ENCODE measurements around the gene SETD2. TPM values are rescaled to one million over a fixed set of nuclear protein-coding genes. Genes with fewer than 3 reads are reported as not detected.
"Not testable (repeated sequence)": the region's sequence is repeated elsewhere in the genome, so short reads cannot be mapped to it uniquely, and the experiment has no call there.

The SETD2 gene
- total RNA-seq, 1 experiment from 2014 or later, result 47.6 TPM

DNA sequence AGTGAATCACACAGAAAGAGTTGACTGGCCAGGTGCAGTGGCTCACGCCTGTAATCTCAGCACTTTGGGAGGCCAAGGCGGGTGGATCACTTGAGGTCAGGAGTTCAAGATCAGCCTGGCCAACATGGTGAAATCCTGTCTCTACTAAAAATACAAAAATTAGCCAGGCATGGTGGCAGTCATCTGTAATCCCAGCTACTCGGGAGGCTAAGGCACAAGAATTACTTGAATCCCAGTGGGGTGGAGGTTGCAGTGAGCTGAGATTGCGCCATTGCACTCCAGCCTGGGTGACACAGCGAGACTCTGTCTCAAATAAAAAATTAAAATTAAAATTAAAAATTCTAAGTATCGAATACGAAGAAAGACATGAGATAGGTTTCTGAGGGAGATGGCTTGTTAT, 23.4 kb downstream of the SETD2 start:
- H3K4me1 Mint-ChIP-seq (ENCODE audit: low read depth, unreplicated experiment), result peaks cover 15% of the 10 kb centered on the region
- peaks cover 24% of the 10 kb centered on the region for H3K4me1 ChIP-seq
- H3K27ac Mint-ChIP-seq (ENCODE audit: unreplicated experiment); H3K27me3 Mint-ChIP-seq (ENCODE audit: insufficient read depth, unreplicated experiment); H3K9me3 ChIP-seq; POLR2A ChIA-PET; intact Hi-C loops (cut with micrococcal nuclease; ENCODE audit: unreplicated experiment); H3K4me3 Mint-ChIP-seq (ENCODE audit: unreplicated experiment); H3K9me3 Mint-ChIP-seq (ENCODE audit: unreplicated experiment); H3K36me3 ChIP-seq (ENCODE audit: control insufficient read depth, insufficient read depth, low read length); H3K36me3 Mint-ChIP-seq (ENCODE audit: insufficient read depth, unreplicated experiment); CTCF ChIA-PET; H3K4me3 ChIP-seq (ENCODE audit: low read depth, low read length); DNase-seq; H3K27me3 ChIP-seq (replicated peaks; ENCODE audit: control insufficient read depth, insufficient read depth, low read length); BruUV-seq (replicated peaks): not testable (repeated sequence)

DNA sequence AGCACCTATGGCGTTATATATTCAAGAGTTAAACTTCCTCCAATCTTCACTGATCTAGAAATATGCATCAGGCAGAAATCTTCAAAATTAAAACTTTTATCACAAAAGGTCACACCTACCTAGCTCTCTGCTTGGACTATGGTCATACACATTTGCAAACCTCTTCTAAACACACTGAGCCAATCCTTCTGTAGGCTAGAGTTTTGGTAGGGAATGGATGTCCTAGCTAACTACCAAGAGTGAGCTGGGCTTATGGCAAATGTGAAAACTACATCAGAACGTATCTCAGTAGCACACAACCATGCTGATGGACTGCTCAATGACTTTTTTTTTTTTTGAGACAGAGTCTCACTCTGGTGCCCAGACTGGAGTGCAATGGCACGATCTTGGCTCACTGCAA, 29.6 kb downstream of the SETD2 start:
- Histone ChIP-seq H3K27me3 (replicated peaks; ENCODE audit: control insufficient read depth, insufficient read depth, low read length) (no peaks in the 10 kb centered on the region), H3K36me3 (ENCODE audit: control insufficient read depth, insufficient read depth, low read length) (no peaks in the 10 kb centered on the region), H3K4me3 (ENCODE audit: low read depth, low read length) (no peak overlapping the region), H3K4me1 (no peaks in the 10 kb centered on the region), H3K9me3 (no peaks in the 10 kb centered on the region)
- peaks cover 10% of the 10 kb centered on the region for H3K4me1 Mint-ChIP-seq (ENCODE audit: low read depth, unreplicated experiment)
- H3K27ac Mint-ChIP-seq (ENCODE audit: unreplicated experiment), result no peak overlapping the region
- POLR2A ChIA-PET, result interaction anchor here (0.6 kb wide), 1 partner anchor 1960 kb away, joined by 8 read pairs; the partner anchor contains the start of gene QRICH1
- no peak for DNase-seq
- peaks cover 15% of the 10 kb centered on the region for H3K36me3 Mint-ChIP-seq (ENCODE audit: insufficient read depth, unreplicated experiment)
- BruUV-seq (replicated peaks), result no TSS peak
- no peaks in the 10 kb centered on the region for H3K27me3 Mint-ChIP-seq (ENCODE audit: insufficient read depth, unreplicated experiment)
- CTCF ChIA-PET, result no interaction called here
- no peak overlapping the region for H3K4me3 Mint-ChIP-seq (ENCODE audit: unreplicated experiment)
- intact Hi-C loops (cut with micrococcal nuclease; ENCODE audit: unreplicated experiment), result no loop called here
- TF ChIP-seq, protein P1, sequence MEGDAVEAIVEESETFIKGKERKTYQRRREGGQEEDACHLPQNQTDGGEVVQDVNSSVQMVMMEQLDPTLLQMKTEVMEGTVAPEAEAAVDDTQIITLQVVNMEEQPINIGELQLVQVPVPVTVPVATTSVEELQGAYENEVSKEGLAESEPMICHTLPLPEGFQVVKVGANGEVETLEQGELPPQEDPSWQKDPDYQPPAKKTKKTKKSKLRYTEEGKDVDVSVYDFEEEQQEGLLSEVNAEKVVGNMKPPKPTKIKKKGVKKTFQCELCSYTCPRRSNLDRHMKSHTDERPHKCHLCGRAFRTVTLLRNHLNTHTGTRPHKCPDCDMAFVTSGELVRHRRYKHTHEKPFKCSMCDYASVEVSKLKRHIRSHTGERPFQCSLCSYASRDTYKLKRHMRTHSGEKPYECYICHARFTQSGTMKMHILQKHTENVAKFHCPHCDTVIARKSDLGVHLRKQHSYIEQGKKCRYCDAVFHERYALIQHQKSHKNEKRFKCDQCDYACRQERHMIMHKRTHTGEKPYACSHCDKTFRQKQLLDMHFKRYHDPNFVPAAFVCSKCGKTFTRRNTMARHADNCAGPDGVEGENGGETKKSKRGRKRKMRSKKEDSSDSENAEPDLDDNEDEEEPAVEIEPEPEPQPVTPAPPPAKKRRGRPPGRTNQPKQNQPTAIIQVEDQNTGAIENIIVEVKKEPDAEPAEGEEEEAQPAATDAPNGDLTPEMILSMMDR (IDR thresholded peaks at IDR 0.05; ENCODE audit: insufficient read depth in 1 of 2, low read depth in 1 of 2, low read length in 1 of 2, severe bottlenecking in 1 of 2, unreplicated experiment in 1 of 2), result no peak
- H3K9me3 Mint-ChIP-seq (ENCODE audit: unreplicated experiment), result no peaks in the 10 kb centered on the region

DNA sequence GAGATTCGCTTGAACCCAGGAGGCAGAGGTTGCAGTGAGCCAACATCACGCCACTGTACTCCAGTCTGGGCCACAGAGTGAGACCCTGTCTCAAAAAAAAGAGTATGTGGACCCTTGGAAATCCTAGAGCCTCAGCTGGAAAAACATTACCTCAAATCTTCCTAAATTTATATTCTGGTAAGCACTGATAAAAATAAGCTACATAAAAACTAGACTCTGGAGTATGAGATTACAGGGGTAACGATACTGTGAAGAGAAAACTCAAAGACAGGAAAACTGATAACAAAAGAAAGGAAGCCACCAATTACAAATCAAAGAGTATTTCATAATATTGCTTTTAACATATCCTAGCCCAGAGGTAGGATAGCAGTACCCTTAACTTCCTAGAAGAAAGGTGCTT, 30.3 kb downstream of the SETD2 start:
- Mint-ChIP-seq H3K4me3 (ENCODE audit: unreplicated experiment) (no peak overlapping the region), H3K36me3 (ENCODE audit: insufficient read depth, unreplicated experiment) (peaks cover 15% of the 10 kb centered on the region), H3K27ac (ENCODE audit: unreplicated experiment) (no peak overlapping the region), H3K27me3 (ENCODE audit: insufficient read depth, unreplicated experiment) (no peaks in the 10 kb centered on the region), H3K4me1 (ENCODE audit: low read depth, unreplicated experiment) (peaks cover 10% of the 10 kb centered on the region), H3K9me3 (ENCODE audit: unreplicated experiment) (no peaks in the 10 kb centered on the region)
- no peaks in the 10 kb centered on the region for H3K9me3 ChIP-seq
- CTCF ChIA-PET, result no interaction called here
- no peaks in the 10 kb centered on the region for H3K36me3 ChIP-seq (ENCODE audit: control insufficient read depth, insufficient read depth, low read length)
- TF ChIP-seq, protein P1 (IDR thresholded peaks at IDR 0.05; ENCODE audit: insufficient read depth in 1 of 2, low read depth in 1 of 2, low read length in 1 of 2, severe bottlenecking in 1 of 2, unreplicated experiment in 1 of 2), result no peak
- no peak for DNase-seq
- H3K27me3 ChIP-seq (replicated peaks; ENCODE audit: control insufficient read depth, insufficient read depth, low read length), result no peaks in the 10 kb centered on the region
- POLR2A ChIA-PET, result interaction anchor here (0.6 kb wide), 1 partner anchor 1960 kb away, joined by 8 read pairs; the partner anchor contains the start of gene QRICH1
- intact Hi-C loops (cut with micrococcal nuclease; ENCODE audit: unreplicated experiment), result no loop called here
- no TSS peak for BruUV-seq (replicated peaks)
- no peak overlapping the region for H3K4me3 ChIP-seq (ENCODE audit: low read depth, low read length)
- H3K4me1 ChIP-seq, result no peaks in the 10 kb centered on the region; the same call in 1 of the 2 replicates

DNA sequence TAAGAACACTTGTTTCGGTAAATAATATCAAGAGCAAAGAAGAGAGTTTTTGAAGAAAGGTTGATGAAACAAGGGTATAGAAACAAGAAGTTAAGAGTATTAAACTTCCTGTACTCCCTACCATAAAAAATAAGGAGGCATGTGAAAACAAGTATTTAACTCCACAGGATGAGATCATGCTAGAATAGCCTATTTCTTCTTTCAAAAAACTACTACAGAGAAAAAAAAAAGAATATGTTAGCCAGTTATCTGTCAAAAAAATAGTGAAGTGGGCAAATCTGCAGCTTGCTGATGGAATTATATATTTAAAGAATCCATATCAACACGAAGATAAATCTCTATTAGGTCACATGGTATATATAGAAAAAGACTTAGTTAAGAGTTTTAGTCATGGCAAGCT, 33.4 kb downstream of the SETD2 start:
- no peak for DNase-seq
- Histone ChIP-seq H3K4me1 (no peaks in the 10 kb centered on the region; the same call in 1 of the 2 replicates), H3K27me3 (replicated peaks; ENCODE audit: control insufficient read depth, insufficient read depth, low read length) (no peaks in the 10 kb centered on the region), H3K9me3 (no peaks in the 10 kb centered on the region), H3K36me3 (ENCODE audit: control insufficient read depth, insufficient read depth, low read length) (no peaks in the 10 kb centered on the region; the same call in 1 of the 2 replicates), H3K4me3 (ENCODE audit: low read depth, low read length) (no peak overlapping the region)
- H3K4me3 Mint-ChIP-seq (ENCODE audit: unreplicated experiment), result no peak overlapping the region
- intact Hi-C loops (cut with micrococcal nuclease; ENCODE audit: unreplicated experiment), result no loop called here
- POLR2A ChIA-PET, result no interaction called here
- no peak overlapping the region for H3K27ac Mint-ChIP-seq (ENCODE audit: unreplicated experiment)
- peaks cover 8% of the 10 kb centered on the region for H3K36me3 Mint-ChIP-seq (ENCODE audit: insufficient read depth, unreplicated experiment)
- TF ChIP-seq, protein P1 (IDR thresholded peaks at IDR 0.05; ENCODE audit: insufficient read depth in 1 of 2, low read depth in 1 of 2, low read length in 1 of 2, severe bottlenecking in 1 of 2, unreplicated experiment in 1 of 2), result no peak
- BruUV-seq (replicated peaks), result no TSS peak
- CTCF ChIA-PET, result no interaction called here
- H3K27me3 Mint-ChIP-seq (ENCODE audit: insufficient read depth, unreplicated experiment), result no peaks in the 10 kb centered on the region
- H3K4me1 Mint-ChIP-seq (ENCODE audit: low read depth, unreplicated experiment), result peaks cover 1% of the 10 kb centered on the region
- H3K9me3 Mint-ChIP-seq (ENCODE audit: unreplicated experiment), result no peaks in the 10 kb centered on the region
